ENCODE data around the gene TPX2. TPM values are rescaled to one million over a fixed set of nuclear protein-coding genes. Genes with fewer than 3 reads are reported as not detected.
"Not testable (repeated sequence)": the region's sequence is repeated elsewhere in the genome, so short reads cannot be mapped to it uniquely, and the experiment has no call there.

The TPX2 gene
- total RNA-seq, 1 donor from 2014 or later = 2.0 TPM

DNA sequence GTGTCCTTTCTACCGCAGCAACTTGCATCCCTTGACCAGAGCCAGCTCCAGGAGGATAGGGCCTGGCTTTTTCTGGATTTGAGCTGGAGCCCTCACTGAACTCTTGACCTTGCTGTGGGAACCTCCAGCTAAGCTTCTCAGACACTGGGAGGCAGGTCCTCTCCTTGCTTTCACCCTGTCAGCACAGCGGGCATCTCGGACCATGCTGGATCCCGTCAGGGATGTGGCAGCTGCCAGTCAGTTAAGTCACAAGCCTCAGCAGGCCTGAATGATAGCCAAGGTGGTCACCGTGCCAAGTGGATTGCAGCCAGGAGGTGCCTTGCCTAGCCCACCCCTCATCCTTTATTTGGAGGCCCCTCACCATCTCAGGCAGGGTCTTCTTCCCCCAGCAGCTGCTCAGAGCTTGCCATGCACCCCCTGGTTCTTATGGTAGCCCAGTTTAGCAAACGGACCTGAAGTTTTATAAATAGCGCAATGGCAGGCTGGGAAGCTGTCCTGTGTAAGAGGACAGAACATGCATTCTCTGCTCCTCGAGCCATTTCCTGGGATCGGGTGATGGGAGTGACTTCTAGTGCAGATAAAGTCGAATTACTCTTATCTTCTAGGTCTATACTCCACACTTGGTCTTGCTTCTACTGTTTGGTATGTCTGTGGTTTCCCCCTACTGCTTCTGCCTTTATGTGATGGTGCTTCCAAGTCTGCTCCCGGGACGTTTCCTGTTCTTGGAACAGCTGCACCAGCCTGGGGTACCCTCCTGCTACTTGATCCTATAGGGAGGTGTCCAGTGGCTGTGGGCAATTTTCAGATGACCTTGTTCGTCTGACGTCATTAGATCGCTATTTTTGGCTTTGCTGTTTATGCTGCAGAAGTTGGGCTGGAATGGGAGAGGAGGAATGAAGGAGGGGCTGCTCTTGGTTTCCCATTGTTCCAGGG, 73.0 kb downstream of the TPX2 start:
- no peak for ATAC-seq
- no peak for DNase-seq (ENCODE audit: low spot score)

DNA sequence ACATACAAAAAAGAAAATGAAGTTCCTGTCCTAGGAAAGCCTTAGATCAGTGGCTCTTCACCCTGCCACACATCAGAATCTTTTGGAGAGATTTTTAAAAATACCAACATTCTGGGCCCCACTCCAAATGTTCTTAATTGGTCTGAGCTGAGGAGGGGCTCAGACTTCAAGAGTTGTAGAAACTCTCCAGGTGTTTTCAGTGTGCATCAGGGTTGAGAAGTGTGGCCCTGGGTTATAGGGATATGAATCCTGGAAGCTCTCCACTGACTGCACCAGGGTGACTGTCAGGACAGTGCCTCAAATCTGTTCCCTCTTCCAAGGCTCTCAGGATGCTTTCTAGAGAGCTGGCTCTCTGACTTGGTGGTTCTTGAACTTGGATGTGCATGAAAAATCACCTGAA, 74.5 kb downstream of the TPX2 start:
- DNase-seq (ENCODE audit: low spot score) = no peak
- no peak for ATAC-seq

- not testable (repeated sequence) for ATAC-seq; DNase-seq (ENCODE audit: low spot score)
Measured at GRCh38 chr20:31814142-31814541, 75.1 kb downstream of the TPX2 start.

DNA sequence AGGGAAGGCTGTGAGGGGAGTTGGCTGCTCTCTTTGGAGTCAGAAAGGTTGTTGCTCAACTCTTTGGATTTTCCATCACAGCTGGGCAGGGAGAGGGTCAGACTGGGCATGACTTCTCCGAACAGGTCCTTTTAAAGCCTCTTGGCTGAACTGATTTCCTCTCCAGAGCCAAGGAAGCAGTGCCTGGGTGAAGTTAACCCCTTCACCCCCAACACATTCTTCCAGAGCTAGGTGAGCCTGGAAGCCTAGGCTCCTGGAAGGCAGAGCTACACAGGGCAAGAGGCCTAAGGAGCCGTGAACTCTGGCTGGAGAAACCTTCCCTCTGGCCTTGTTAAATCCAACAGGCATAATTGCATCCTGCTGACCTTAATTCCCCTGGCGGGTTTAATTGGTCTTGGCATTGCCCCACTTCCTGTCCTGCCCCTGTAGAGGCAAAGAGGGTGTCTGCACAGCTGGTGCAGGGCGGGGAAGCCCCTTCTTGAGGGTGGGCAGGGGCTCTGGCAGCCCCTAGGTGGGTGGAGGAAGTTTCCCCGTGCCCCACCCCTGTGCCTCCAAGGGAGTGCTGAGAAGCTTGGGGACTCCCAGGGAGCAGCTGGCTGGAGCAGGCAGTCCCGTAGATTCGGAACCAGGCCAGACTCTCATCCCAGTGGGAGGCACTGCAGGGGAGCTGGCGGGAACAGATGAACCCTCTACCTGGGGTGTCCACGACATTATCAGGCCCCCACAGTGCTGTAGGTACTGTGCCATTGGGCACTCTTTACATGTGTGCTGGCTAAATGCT, 76.5 kb downstream of the TPX2 start:
- ATAC-seq = peak; percentile 56
- DNase-seq (ENCODE audit: low spot score) = no peak

DNA sequence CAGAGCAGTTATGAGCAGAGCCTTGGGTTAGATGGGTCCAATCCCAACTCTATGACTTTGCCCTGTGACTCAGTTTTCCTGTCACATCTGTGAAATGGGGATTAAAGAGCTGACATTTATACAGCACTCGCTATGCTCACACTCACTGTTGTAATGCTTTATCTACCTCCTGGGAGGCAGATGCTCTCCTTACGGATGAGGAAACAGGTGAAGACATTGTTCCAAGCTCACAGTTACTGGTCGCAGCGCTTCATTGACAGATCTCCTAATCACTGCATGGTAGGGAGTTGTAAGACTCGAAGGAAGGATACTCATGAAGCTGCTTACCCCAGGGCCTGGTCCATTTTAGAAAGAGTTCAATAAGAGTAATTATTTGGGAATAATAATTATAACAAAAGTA, 77.1 kb downstream of the TPX2 start:
- ATAC-seq = no peak
- DNase-seq (ENCODE audit: low spot score) = no peak

DNA sequence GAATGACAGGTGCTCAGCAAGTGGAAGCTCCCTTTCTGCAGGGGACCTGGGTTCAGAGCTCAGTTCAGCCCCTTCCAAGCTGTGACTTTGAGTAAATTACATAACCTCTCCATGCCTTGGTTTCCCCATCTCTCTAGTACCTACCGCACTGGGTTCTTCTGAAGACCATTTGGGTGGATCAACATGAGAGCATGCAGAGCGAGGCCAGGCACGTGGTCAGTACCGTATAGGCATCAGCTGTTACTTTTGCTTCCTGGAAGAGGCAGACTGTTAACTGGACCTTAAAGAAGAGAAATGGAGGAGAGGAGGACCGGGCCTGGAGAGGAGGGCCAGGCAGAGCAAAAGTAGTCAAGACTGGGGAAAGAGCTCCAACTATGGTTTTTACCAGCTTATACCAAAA, 78.4 kb downstream of the TPX2 start:
- ATAC-seq (no peak), DNase-seq (ENCODE audit: low spot score) (no peak)

- DNase-seq (ENCODE audit: low spot score) = no peak
Measured at GRCh38 chr20:31818376-31818908, 79.4 kb downstream of the TPX2 start.

DNA sequence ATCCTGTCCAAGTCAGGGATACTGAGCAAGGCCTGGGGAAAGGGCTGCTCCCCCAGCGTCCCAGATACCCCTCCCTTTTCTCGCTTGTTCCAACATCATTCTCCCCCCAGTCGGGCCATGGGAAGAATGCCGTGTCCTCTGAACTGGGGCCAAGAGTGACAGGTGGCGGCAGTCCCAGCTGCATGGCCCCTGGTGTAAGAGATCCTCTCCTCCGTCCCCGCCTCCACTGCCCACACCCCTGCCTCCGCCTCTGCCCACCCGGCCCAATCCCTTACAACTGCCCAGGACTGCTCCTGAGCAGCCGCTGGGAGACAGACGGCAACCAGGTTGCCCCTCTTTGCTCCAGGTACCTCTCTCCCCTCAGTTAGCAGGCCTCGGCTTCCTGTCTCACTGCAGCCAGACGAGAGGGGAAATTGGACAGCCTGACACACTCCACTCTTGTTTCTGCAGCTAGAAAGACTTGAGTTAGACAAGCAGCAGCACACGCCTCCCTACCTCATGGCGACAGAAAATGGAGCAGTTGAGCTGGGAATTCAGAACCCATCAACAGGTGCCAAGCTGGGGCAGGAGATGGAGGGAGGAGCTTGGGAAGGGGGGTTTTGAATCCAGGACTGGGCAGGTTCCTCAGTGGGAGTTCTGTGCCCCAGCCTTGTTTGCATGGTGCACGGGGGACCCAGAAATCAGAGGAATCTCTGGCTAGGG, 80.1 kb downstream of the TPX2 start, which contains the start of gene MYLK2:
Gene MYLK2 (plus strand): TSS at position 274 of the 702 bp plus-strand sequence. CDS start 225 bp downstream, at position 499.
- no peak for ATAC-seq
- no peak for DNase-seq (ENCODE audit: low spot score)

More at GRCh38 chr20:31818376-31818908, 79.4 kb downstream of the TPX2 start:
- no peak for ATAC-seq

GRCh38 chr20:31820228-31820627, 81.1 kb downstream of the TPX2 start:
- DNase-seq (ENCODE audit: low spot score) (no peak), ATAC-seq (no peak)

DNA sequence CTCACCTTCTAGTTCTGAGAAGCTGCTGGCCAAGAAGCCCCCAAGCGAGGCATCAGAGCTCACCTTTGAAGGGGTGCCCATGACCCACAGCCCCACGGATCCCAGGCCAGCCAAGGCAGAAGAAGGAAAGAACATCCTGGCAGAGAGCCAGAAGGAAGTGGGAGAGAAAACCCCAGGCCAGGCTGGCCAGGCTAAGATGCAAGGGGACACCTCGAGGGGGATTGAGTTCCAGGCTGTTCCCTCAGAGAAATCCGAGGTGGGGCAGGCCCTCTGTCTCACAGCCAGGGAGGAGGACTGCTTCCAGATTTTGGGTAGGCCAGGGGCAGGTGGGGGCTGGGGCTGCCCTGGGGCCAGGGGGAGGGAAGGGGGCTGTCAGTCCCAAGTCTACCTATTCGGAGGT, 82.3 kb downstream of the TPX2 start:
- ATAC-seq (no peak), DNase-seq (ENCODE audit: low spot score) (no peak)

DNA sequence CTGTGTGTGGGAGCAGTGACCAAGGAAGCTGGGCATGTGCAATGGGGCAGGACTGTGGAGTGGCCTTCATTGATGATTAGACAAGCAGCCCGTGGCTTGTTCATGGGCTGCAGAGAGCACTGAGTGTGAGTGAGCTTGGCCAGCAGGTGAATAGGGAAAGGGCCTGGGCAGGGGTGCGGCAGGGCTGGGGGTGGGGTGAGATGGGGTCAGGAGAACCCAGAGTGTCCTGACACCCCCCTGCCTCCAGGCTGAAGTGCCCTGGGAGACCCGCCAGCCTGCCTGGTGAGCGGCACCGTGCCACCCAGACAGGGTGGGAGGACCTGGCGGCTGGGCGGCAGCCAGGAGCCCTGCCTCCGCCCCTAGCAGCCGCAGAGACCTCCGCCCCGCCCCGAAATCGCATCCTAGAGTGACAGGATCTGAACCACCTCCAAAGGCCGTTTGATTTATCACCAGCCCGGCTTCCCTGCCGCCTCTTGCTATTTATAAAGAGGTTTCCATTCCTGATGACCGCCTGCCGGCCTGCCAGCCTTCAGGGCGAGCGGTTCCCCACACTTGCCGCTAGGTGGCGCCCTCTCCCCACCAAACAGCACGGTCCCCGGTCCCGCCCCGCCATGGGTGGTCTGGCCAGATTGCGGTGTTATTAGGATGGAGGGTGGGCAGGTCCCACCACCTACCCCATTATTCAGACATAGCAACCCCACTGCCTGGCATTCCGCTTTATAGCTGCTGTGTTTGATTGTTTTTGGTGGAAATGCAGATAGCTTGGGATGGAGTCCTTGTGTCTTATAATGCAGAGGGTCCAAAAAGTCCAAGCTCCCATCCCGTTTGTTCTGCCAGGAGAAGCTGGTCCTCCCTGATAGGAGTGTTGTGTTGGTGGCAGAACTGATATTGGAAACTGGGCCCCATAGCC, 83.6 kb downstream of the TPX2 start:
- DNase-seq (ENCODE audit: low spot score) (peak; percentile 75), ATAC-seq (peak; percentile 94)

- DNase-seq (ENCODE audit: low spot score) (no peak), ATAC-seq (peak; percentile 14)
Measured at GRCh38 chr20:31823360-31824124, 84.5 kb downstream of the TPX2 start.

GRCh38 chr20:31824125-31824485, 85.0 kb downstream of the TPX2 start:
- DNase-seq (ENCODE audit: low spot score) = no peak
- no peak for ATAC-seq

DNA sequence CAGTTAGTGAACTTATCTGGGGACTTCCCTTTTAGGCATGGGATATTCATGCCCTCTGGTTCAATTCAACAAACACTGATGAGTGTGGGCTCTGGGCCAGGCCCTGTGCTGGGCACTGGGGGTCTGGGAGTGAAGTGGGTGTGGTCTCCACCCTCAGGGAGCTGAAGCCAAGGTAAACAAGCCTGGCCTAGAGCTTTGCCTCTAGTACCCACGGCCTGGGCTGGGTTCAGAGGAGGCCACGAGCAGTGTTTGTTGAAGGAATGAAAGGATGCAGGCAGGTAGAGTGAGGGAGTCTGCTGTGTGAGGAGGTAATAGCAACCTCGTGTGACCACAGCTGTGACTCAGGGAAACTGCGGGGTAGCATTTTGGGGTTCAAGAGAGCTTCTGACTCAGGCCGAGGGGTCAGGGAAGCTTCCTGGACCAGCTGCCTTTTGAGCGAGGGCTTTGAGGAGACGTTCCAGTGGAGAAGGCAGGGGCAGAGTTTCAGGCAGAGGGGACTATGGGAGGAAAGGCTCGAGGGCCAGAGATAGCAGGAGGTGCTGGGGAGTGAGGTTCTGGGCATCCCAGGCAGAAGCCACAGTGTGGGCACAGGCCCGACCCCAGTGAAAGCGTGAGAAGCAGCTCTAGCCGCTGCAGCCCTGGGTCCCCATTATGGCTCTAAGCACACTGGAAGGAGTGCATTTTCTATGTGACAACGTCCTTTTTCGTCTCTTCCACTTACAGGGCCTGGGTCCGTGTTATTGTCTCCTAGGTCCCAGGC, 85.6 kb downstream of the TPX2 start:
- DNase-seq (ENCODE audit: low spot score) = no peak
- ATAC-seq = no peak

- ATAC-seq (no peak), DNase-seq (ENCODE audit: low spot score) (no peak)
Measured at GRCh38 chr20:31826074-31826473, 87.0 kb downstream of the TPX2 start.

DNA sequence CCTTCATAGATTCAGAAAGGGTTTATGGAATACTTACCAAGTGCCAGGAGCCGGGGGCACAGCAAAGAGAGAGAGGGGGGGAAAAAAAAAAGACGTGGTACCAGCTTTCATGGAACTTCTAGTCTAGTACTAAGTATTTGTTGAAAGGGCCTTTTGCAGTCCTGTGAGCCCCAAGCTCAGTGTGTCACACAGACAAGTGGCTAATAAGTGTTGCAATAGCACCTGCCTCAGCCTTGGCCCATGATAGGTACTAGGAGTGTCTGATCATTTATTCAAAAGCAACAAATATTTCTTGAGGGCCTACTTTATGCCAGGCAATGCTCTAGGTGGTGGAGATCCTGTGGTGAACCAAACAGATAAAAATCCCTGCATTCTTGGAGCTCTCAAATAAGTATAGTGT, 88.0 kb downstream of the TPX2 start:
- ATAC-seq (no peak), DNase-seq (ENCODE audit: low spot score) (no peak)

GRCh38 chr20:31828016-31828415, 88.9 kb downstream of the TPX2 start:
- not testable (repeated sequence) for ATAC-seq; DNase-seq (ENCODE audit: low spot score)

DNA sequence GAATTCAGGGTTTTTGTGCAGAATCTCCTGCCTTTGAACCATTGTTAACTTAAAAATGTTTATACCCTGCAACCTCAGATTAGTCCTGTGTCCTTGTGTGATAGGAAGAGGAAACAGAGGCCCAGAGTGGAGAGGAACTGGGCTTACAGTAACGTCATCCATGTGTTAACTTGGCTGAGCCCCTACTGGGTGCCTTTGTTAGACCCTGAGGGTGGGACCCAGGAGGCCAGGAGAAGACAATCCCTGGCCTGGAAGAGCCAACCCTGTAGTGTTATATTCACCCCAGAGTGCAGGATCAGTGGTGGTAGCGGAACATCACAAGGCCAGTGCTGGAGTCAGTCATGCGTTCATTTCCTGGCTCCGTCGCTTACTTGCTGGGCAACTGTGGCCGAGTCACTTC, 90.6 kb downstream of the TPX2 start:
- no peak for DNase-seq (ENCODE audit: low spot score)
- no peak for ATAC-seq
